HepG2 (cell line): Measurements from ENCODE around the gene GCC1. TPM values are rescaled to one million over a fixed set of nuclear protein-coding genes. Genes with fewer than 3 reads are reported as not detected.
A peak's percentile ranks its signal among the peaks of the same experiment; 100 is the strongest.

Source experiments
- ATAC-seq: fragments of 200-7000 bp; cut with Tn5 transposase; 3 replicates; pipeline ENCODE4 v1.9.1; 2020; ENCODE audit warnings: mild to moderate bottlenecking, moderate library complexity
- BruUV-seq: library from RNA; stranded (reverse); fragments of 400-500 nt; replicated peaks from 2 replicates; lab custom pipeline; 2021; lab: Mats Ljungman, UMichigan
- CTCF ChIA-PET: fragments of 300-600 bp; formaldehyde crosslinking; extraction: SDS; loops from one replicate; lab custom pipeline; 2021; ENCODE audit warnings: low total read pairs, inconsistent platforms, low intra/inter-chr PET ratio; lab: Yijun Ruan, JAX
- POLR2A ChIA-PET: fragments of 350-600 bp; sonication (Branson Sonifier 250); formaldehyde crosslinking; loops from one replicate; lab custom pipeline; 2020; ENCODE audit warnings: antibody characterized with exemption, inconsistent platforms; lab: Yijun Ruan, JAX
- DNase-seq: peaks from one replicate; pipeline ENCODE4 v3.0.0-alpha.2; 2015; ENCODE audit warnings: low spot score
- FAIRE-seq: peaks from 3 replicates; lab custom pipeline; 2011; peaks lifted over from hg19 to GRCh38; lab: Jason Lieb, UNC
- H2AFZ ChIP-seq: one replicate; pipeline ENCODE4 v1.6.1; 2011; ENCODE audit warnings: low read length, inconsistent platforms
- H3K27ac ChIP-seq: fragments of 300-600 bp; 3 replicates; pipeline ENCODE4 v1.8.0; 2011; ENCODE audit warnings: mixed run types, mild to moderate bottlenecking, mixed read lengths, low read length, inconsistent platforms; ENCODE audit not compliant: insufficient read depth; ENCODE audit errors: extremely low read length
- H3K27me3 ChIP-seq, 2 experiments: fragments of 200-600 bp in 1 of 2; 2 replicates in 1 of 2; 3 replicates in 1 of 2; pipeline versions ENCODE4 v1.6.0 to v1.8.0; 2011; ENCODE audit warnings: low read length in 2 of 2, mild to moderate bottlenecking in 2 of 2, moderate library complexity in 2 of 2, inconsistent platforms in 1 of 2; ENCODE audit not compliant: insufficient read depth in 2 of 2, control insufficient read depth in 1 of 2
- H3K36me3 ChIP-seq, 2 experiments: fragments of 200-600 bp in 1 of 2; replicated peaks in 1 of 2; 2 replicates in 1 of 2; 3 replicates in 1 of 2; pipeline versions ENCODE4 v1.5.1 to v1.8.0; 2011; ENCODE audit warnings: low read length in 2 of 2, inconsistent platforms in 1 of 2; ENCODE audit not compliant: insufficient read depth in 2 of 2, control insufficient read depth in 1 of 2
- H3K4me1 ChIP-seq: 2 replicates; pipeline ENCODE4 v1.5.1; 2012; ENCODE audit warnings: low read length, inconsistent platforms; ENCODE audit not compliant: insufficient read depth
- H3K4me2 ChIP-seq: 2 replicates; pipeline ENCODE4 v1.6.0; 2011; ENCODE audit warnings: low read depth, low read length, inconsistent platforms
- H3K4me3 ChIP-seq, 3 experiments: fragments of 200-600 bp in 1 of 3; sonication (generic), shearing (Covaris generic) in 1 of 3; replicated peaks in 1 of 3; 2 replicates each; pipeline ENCODE4 v1.5.1; 2011 to 2016; ENCODE audit warnings: low read length in 3 of 3, inconsistent platforms in 2 of 3, low read depth in 2 of 3, mild to moderate bottlenecking in 2 of 3, control low read depth in 1 of 3, mixed read lengths in 1 of 3; ENCODE audit not compliant: insufficient read depth in 1 of 3
- H3K79me2 ChIP-seq: one replicate; pipeline ENCODE4 v1.6.1; 2011; ENCODE audit warnings: low read length, inconsistent platforms; ENCODE audit not compliant: insufficient read depth
- H3K9ac ChIP-seq: 2 replicates; pipeline ENCODE4 v1.6.0; 2011; ENCODE audit warnings: mild to moderate bottlenecking, low read depth, low read length, inconsistent platforms; ENCODE audit not compliant: insufficient read depth
- H3K9me3 ChIP-seq: 2 replicates; pipeline ENCODE4 v1.5.1; 2012; ENCODE audit warnings: mild to moderate bottlenecking, low read length
- H4K20me1 ChIP-seq: 2 replicates; pipeline ENCODE4 v1.6.0; 2011; ENCODE audit warnings: inconsistent platforms, mild to moderate bottlenecking, low read length, moderate library complexity; ENCODE audit not compliant: insufficient read depth
- BRD4 ChIP-seq: sonication (generic); formaldehyde crosslinking; IDR thresholded peaks from 2 replicates; pipeline ENCODE4 v1.4.0; 2020; ENCODE audit warnings: missing genetic modification reagents
- CEBPG ChIP-seq: IDR thresholded peaks from 2 replicates; pipeline ENCODE4 v1.6.1; 2016
- ELF1 ChIP-seq: sonication (generic); formaldehyde crosslinking; IDR thresholded peaks from 2 replicates; pipeline ENCODE4 v1.4.0; 2020; ENCODE audit warnings: missing genetic modification reagents
- FOSL2 ChIP-seq: sonication (generic); formaldehyde crosslinking; IDR thresholded peaks from 2 replicates; pipeline ENCODE4 v1.4.0; 2020; ENCODE audit warnings: missing genetic modification reagents
- ZBTB21 ChIP-seq: sonication (generic); formaldehyde crosslinking; IDR thresholded peaks from 2 replicates; pipeline ENCODE4 v1.4.0; 2020; ENCODE audit warnings: missing genetic modification reagents
- ZNF34 ChIP-seq: sonication (generic); formaldehyde crosslinking; IDR thresholded peaks from 2 replicates; pipeline ENCODE4 v1.4.0; 2020; ENCODE audit warnings: mild to moderate bottlenecking, missing genetic modification reagents, borderline replicate concordance
- ZNF747 ChIP-seq: sonication (generic); formaldehyde crosslinking; IDR thresholded peaks from 2 replicates; pipeline ENCODE4 v1.8.1; 2023; ENCODE audit warnings: missing genetic modification reagents, mild to moderate bottlenecking, borderline replicate concordance
- WGBS: methylation state at CpG from one replicate; pipeline ENCODE4 v1.1.6; 2017; ENCODE audit warnings: low lambda C conversion rate; 5-methylcytosine and 5-hydroxymethylcytosine counted together
- in situ Hi-C: cut with HindIII; loops from 2 replicates; pipeline ENCODE4 v1.10.0; 2017; ENCODE audit warnings: low pct_unique_long_range_greater_than_20kb; ENCODE audit not compliant: extremely low pct_ligation_motif_present
- intact Hi-C: fragments of 100-400 bp; cut with micrococcal nuclease; formaldehyde crosslinking; loops from one replicate; pipeline ENCODE4 v1.10.0; 2022; ENCODE audit not compliant: unreplicated experiment
- polyA plus RNA-seq, 8 experiments: library from polyadenylated mRNA; depleted of rRNA in 3 of 8; stranded (reverse) in 7 of 8; unstranded in 1 of 8; fragments of >200 nt; fragmentation: Illumina TruSeq in 4 of 8; extraction: Trizol in 4 of 8; gene quantifications; 2 replicates each; pipeline versions ENCODE4 v1.2.1 to v1.2.3, GENCODE V29; 2011 to 2016; ENCODE audit warnings: low read depth in 4 of 8, missing spikeins in 1 of 8, mixed read lengths in 1 of 8; ENCODE audit not compliant: insufficient read depth in 1 of 8
- total RNA-seq, 5 experiments: library from RNA; depleted of rRNA; stranded (reverse); fragments of >200 nt; fragmentation: Illumina TruSeq; extraction: Trizol; gene quantifications; 2 replicates each; pipeline ENCODE4 v1.2.3, GENCODE V29; 2016; ENCODE audit warnings: low read depth in 1 of 5
- TF ChIP-seq, protein P1 (sequence below): fragments of 450-650 bp; IDR thresholded peaks from 2 replicates; pipeline ENCODE4 v1.6.1; 2016
- TF ChIP-seq, protein P2 (sequence below): sonication (generic); formaldehyde crosslinking; conservative IDR thresholded peaks from 2 replicates; pipeline ENCODE4 v1.4.0; 2020; ENCODE audit warnings: mild to moderate bottlenecking, missing genetic modification reagents, moderate library complexity
- TF ChIP-seq, protein P3 (sequence below): IDR thresholded peaks from 2 replicates; pipeline ENCODE4 v1.6.1; 2012; ENCODE audit warnings: inconsistent platforms
- TF ChIP-seq, protein P4 (sequence below): sonication (generic); formaldehyde crosslinking; IDR thresholded peaks from 2 replicates; pipeline ENCODE4 v1.5.1; 2020; ENCODE audit warnings: mild to moderate bottlenecking, missing genetic modification reagents, moderate library complexity

The GCC1 gene
- total and polyA plus RNA-seq, 2 of the 13 experiments (the other 11 are each of a cell fraction or from before 2014, with no cell fraction given), result 2.5 to 15.3 TPM

DNA sequence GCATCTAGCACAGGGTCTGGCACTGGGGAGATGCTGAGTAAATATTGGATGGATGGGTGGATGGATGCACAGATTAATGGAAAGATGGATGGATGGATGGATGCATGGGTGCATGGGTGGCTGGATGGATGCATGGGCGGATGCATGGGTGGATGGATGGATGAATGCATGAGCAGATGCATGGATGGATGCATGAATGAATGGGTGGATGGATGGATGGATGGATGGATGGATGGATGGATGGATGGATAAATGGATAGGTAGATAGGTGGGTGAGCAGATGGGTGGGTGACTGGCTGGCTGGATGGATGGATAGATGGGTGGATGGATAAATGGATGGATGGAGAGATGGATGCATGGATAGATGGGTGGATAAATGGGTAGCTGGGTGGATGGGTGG, 26.9 kb upstream of the GCC1 start (continued):
- TF ChIP-seq ZNF34, result no peak
- TF ChIP-seq ZNF747 (CRISPR knock-in tag), result no peak
- TF ChIP-seq, protein P1, sequence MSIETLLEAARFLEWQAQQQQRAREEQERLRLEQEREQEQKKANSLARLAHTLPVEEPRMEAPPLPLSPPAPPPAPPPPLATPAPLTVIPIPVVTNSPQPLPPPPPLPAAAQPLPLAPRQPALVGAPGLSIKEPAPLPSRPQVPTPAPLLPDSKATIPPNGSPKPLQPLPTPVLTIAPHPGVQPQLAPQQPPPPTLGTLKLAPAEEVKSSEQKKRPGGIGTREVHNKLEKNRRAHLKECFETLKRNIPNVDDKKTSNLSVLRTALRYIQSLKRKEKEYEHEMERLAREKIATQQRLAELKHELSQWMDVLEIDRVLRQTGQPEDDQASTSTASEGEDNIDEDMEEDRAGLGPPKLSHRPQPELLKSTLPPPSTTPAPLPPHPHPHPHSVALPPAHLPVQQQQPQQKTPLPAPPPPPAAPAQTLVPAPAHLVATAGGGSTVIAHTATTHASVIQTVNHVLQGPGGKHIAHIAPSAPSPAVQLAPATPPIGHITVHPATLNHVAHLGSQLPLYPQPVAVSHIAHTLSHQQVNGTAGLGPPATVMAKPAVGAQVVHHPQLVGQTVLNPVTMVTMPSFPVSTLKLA, result no peak
- no peak for TF ChIP-seq ZBTB21

- 0 out of 2 replicates have a peak overlapping the region, but pooled peaks have one; percentile 24 for H3K4me2 ChIP-seq
- CTCF ChIA-PET, result no interaction called here
Measured at GRCh38 chr7:127609297-127609696, 23.9 kb upstream of the GCC1 start.

More at GRCh38 chr7:127609297-127609696, 23.9 kb upstream of the GCC1 start:
- Histone ChIP-seq H2AFZ (no peak overlapping the region), H3K4me1 (no peaks in the 10 kb centered on the region), H3K4me3 (no peak overlapping the region)
- POLR2A ChIA-PET, result no interaction called here
- BruUV-seq, result no TSS peak
- TF ChIP-seq CEBPG (CRISPR knock-in tag) (no peak), FOSL2 (CRISPR knock-in tag) (no peak), BRD4 (no peak), ELF1 (peak; percentile 48; the same call in 1 of the 2 replicates)
- TF ChIP-seq, protein P2, sequence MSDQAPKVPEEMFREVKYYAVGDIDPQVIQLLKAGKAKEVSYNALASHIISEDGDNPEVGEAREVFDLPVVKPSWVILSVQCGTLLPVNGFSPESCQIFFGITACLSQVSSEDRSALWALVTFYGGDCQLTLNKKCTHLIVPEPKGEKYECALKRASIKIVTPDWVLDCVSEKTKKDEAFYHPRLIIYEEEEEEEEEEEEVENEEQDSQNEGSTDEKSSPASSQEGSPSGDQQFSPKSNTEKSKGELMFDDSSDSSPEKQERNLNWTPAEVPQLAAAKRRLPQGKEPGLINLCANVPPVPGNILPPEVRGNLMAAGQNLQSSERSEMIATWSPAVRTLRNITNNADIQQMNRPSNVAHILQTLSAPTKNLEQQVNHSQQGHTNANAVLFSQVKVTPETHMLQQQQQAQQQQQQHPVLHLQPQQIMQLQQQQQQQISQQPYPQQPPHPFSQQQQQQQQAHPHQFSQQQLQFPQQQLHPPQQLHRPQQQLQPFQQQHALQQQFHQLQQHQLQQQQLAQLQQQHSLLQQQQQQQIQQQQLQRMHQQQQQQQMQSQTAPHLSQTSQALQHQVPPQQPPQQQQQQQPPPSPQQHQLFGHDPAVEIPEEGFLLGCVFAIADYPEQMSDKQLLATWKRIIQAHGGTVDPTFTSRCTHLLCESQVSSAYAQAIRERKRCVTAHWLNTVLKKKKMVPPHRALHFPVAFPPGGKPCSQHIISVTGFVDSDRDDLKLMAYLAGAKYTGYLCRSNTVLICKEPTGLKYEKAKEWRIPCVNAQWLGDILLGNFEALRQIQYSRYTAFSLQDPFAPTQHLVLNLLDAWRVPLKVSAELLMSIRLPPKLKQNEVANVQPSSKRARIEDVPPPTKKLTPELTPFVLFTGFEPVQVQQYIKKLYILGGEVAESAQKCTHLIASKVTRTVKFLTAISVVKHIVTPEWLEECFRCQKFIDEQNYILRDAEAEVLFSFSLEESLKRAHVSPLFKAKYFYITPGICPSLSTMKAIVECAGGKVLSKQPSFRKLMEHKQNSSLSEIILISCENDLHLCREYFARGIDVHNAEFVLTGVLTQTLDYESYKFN, result no peak
- TF ChIP-seq, protein P3, sequence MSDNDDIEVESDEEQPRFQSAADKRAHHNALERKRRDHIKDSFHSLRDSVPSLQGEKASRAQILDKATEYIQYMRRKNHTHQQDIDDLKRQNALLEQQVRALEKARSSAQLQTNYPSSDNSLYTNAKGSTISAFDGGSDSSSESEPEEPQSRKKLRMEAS, result no peak
- TF ChIP-seq, protein P4, sequence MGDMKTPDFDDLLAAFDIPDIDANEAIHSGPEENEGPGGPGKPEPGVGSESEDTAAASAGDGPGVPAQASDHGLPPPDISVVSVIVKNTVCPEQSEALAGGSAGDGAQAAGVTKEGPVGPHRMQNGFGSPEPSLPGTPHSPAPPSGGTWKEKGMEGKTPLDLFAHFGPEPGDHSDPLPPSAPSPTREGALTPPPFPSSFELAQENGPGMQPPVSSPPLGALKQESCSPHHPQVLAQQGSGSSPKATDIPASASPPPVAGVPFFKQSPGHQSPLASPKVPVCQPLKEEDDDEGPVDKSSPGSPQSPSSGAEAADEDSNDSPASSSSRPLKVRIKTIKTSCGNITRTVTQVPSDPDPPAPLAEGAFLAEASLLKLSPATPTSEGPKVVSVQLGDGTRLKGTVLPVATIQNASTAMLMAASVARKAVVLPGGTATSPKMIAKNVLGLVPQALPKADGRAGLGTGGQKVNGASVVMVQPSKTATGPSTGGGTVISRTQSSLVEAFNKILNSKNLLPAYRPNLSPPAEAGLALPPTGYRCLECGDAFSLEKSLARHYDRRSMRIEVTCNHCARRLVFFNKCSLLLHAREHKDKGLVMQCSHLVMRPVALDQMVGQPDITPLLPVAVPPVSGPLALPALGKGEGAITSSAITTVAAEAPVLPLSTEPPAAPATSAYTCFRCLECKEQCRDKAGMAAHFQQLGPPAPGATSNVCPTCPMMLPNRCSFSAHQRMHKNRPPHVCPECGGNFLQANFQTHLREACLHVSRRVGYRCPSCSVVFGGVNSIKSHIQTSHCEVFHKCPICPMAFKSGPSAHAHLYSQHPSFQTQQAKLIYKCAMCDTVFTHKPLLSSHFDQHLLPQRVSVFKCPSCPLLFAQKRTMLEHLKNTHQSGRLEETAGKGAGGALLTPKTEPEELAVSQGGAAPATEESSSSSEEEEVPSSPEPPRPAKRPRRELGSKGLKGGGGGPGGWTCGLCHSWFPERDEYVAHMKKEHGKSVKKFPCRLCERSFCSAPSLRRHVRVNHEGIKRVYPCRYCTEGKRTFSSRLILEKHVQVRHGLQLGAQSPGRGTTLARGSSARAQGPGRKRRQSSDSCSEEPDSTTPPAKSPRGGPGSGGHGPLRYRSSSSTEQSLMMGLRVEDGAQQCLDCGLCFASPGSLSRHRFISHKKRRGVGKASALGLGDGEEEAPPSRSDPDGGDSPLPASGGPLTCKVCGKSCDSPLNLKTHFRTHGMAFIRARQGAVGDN (CRISPR knock-in tag), result peak; percentile 14; the same call in 1 of the 2 replicates
- TF ChIP-seq, all 625 proteins: peak for 2
- H3K79me2 ChIP-seq, result no peaks in the 10 kb centered on the region
- H3K27ac ChIP-seq, result no peak overlapping the region
- no peaks in the 10 kb centered on the region for H4K20me1 ChIP-seq
- H3K9me3 ChIP-seq, result peaks cover 6% of the 10 kb centered on the region; the same call in 1 of the 2 replicates
- peaks cover 2 to 8% of the 10 kb centered on the region in 2 experiments; a peak in 2 of 5 replicates for H3K27me3 ChIP-seq
- WGBS, result 40% methylated on average over 1 of the region's 6 CpGs
- FAIRE-seq (no peak), ATAC-seq (peak; percentile 66), DNase-seq (no peak)
- H3K9ac ChIP-seq, result no peak overlapping the region
- in situ Hi-C loops (no loop called here), intact Hi-C loops (no loop called here)
- H3K36me3 ChIP-seq, result no peaks in the 10 kb centered on the region; a peak in 1 of 5 replicates
